Measurements from ENCODE around the gene YTHDF1. TPM values are rescaled to one million over a fixed set of nuclear protein-coding genes. Genes with fewer than 3 reads are reported as not detected.

Gene YTHDF1
- total RNA-seq (10 to 100 TPM; 18.3 to 31.6 (median 21.7) TPM), polyA plus RNA-seq (10 to 100 TPM; 15.3 to 19.8 TPM)
- long read RNA-seq, donor 1, transcript YTHDF1-202 (5 exons, 3,301 nt) = major isoform, 38 of 79 reads
- long read RNA-seq, donor 1, partial matches to known transcripts = 38 of 79 reads
- long read RNA-seq, donor 1, other reads (novel, unspliced or antisense) = 3 of 79 reads
- long read RNA-seq, donor 2, transcript YTHDF1-202 (5 exons, 3,301 nt) = major isoform, 47 of 77 reads
- long read RNA-seq, donor 2, partial matches to known transcripts = 26 of 77 reads
- long read RNA-seq, donor 2, other reads (novel, unspliced or antisense) = 2 of 77 reads
- long read RNA-seq, donor 3, partial matches to known transcripts = 64 of 68 reads
- long read RNA-seq, donor 3, other reads (novel, unspliced or antisense) = 3 of 68 reads

GRCh38 chr20:63216041-63216848, at the start of gene YTHDF1:
TSS of gene YTHDF1 (minus strand) at chr20:63216131. CDS start at chr20:63215892, 239 bp downstream.
- H3K27ac ChIP-seq = peak within 1 kb of the TSS; percentile 66 to 93 (median 85)
- H3K4me3 ChIP-seq = peak within 1 kb of the TSS; percentile 72 to 98 (median 94)
- ATAC-seq (peak; percentile 97 to 99 (median 98)), DNase-seq (peak; percentile 95 to 97)
- peaks cover 0 to 37% (median 19%) of the 10 kb centered on the region in 9 donors for H3K36me3 ChIP-seq
- H3K27me3 ChIP-seq = peaks cover 0 to 9% (median 0%) of the 10 kb centered on the region in 7 donors
- WGBS, 2 donors = 1% methylated on average over 86 to 96 of the region's 96 CpGs
- no peak for TF ChIP-seq CTCF (IDR thresholded peaks at IDR 0.05)
- intact Hi-C loops (cut with DNase I) = loop anchor here in 1 of 10 donors (5.0 kb wide), 1 partner anchor 56 kb away; the partner anchor contains the start of gene ARFGAP1
- H3K4me1 ChIP-seq = peaks cover 15 to 48% (median 40%) of the 10 kb centered on the region in 9 donors
- no peaks in the 10 kb centered on the region for H3K9me3 ChIP-seq

- Histone ChIP-seq H3K27me3 (peaks cover 8 to 80% (median 70%) of the 10 kb centered on the region in 7 donors), H3K4me1 (no peaks in the 10 kb centered on the region), H3K4me3 (no peak overlapping the region), H3K27ac (no peak overlapping the region), H3K9me3 (no peaks in the 10 kb centered on the region), H3K36me3 (no peaks in the 10 kb centered on the region)
- DNase-seq (no peak), ATAC-seq (no peak)
- intact Hi-C loops (cut with DNase I) = no loop called here
- WGBS, 2 donors = 47 to 50% methylated on average over 14 of the region's 14 CpGs
- TF ChIP-seq CTCF (IDR thresholded peaks at IDR 0.05) = no peak
Observed at GRCh38 chr20:63264519-63264918, 48.6 kb upstream of the YTHDF1 start.

GRCh38 chr20:63264000-63264399, 48.1 kb upstream of the YTHDF1 start:
- H3K36me3 ChIP-seq = no peaks in the 10 kb centered on the region
- DNase-seq = no peak
- WGBS, 2 donors = 77 to 84% methylated on average over 10 of the region's 10 CpGs
- ATAC-seq = no peak
- TF ChIP-seq CTCF (IDR thresholded peaks at IDR 0.05) = no peak
- H3K4me3 ChIP-seq = no peak overlapping the region
- no peaks in the 10 kb centered on the region for H3K9me3 ChIP-seq
- intact Hi-C loops (cut with DNase I) = no loop called here
- H3K27me3 ChIP-seq = peaks cover 8 to 84% (median 71%) of the 10 kb centered on the region in 7 donors
- no peaks in the 10 kb centered on the region for H3K4me1 ChIP-seq
- no peak overlapping the region for H3K27ac ChIP-seq

- no peaks in the 10 kb centered on the region for H3K36me3 ChIP-seq
- no peak for ATAC-seq
- H3K27ac ChIP-seq = no peak overlapping the region
- no peak overlapping the region for H3K4me3 ChIP-seq
- peaks cover 8 to 95% (median 82%) of the 10 kb centered on the region in 7 donors for H3K27me3 ChIP-seq
- no peak for DNase-seq
- H3K9me3 ChIP-seq = no peaks in the 10 kb centered on the region
- no peak for TF ChIP-seq CTCF (IDR thresholded peaks at IDR 0.05)
- no peaks in the 10 kb centered on the region for H3K4me1 ChIP-seq
- 82 to 86% methylated on average over 9 of the region's 9 CpGs for WGBS, 2 donors
- intact Hi-C loops (cut with DNase I) = no loop called here
Observed at GRCh38 chr20:63262836-63263235, 46.9 kb upstream of the YTHDF1 start.
